GM19240 (cell line): ENCODE data around the gene PNLIPRP3.

Experiments
- DNase-seq: peaks from one replicate; pipeline ENCODE4 v3.0.0; 2011; ENCODE audit warnings: low spot score; ENCODE audit not compliant: insufficient read length

PNLIPRP3 gene

DNA sequence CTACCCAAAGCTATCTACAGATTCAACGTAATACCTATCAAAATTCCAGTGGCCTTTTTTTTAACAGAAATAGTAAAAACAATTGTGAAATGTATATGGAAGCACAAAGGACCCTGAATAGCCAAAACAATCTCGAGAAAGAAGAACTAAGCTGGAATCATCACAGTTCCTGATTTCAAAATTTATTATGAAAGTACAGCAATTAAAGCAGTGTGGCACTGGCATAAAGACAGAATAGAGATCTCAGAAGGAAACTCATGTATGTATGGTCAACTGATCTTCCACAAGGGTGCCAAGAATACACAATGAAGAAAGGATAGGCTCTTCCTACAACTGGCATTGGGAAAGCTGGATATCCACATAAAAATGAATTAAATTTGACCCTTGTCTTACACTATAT, 23.2 kb downstream of the PNLIPRP3 start:
- DNase-seq = no peak

DNA sequence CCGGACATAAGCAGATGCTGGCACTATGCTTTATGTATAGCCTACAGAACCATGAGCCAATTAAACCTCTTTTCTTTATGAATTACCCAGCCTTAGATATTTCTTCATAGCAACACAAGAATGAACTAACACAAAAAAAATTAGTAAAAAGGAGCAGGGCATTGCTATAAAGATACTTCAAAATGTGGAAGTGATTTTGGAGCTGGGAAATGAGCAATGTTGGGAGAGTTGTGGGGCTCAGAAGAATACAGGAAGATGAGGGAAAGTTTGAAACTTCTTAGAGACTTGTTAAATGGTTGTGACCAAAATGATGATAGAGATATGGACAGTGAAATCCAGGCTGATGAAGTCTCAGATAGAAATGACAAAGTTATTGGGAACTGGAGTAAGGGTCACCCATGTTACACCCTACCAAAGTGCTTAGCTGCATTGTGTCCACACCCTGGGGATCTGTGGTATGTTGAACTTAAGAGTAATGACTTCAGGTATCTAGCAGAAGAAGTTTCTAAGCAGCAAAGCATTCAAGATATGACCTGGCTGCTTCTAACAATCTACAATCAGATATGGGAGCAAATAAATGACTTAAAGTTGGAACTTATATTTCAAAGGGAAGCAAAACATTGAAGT, 24.2 kb downstream of the PNLIPRP3 start:
- DNase-seq = no peak

DNA sequence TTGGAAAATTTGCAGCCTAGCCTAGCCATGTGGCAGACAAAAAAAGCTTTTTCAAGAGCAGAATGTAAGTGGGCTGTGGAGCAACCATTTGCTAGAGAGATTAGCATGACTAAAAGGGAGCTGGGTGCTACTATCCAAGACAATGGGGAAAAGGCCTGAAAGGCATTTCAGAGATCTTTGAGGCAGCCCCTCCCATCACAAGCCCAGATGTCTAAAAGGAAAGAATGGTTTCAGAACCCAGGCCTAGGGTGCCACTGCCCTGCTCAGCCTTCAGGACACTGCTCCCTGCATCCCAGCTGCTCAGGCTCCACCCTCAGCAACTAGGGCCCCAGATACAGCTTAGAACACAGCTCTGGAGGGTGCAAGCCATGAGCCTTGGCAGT, 24.7 kb downstream of the PNLIPRP3 start:
- DNase-seq = no peak

- no peak for DNase-seq
Observed at GRCh38 chr10:116457488-116457887, 29.8 kb downstream of the PNLIPRP3 start.

DNA sequence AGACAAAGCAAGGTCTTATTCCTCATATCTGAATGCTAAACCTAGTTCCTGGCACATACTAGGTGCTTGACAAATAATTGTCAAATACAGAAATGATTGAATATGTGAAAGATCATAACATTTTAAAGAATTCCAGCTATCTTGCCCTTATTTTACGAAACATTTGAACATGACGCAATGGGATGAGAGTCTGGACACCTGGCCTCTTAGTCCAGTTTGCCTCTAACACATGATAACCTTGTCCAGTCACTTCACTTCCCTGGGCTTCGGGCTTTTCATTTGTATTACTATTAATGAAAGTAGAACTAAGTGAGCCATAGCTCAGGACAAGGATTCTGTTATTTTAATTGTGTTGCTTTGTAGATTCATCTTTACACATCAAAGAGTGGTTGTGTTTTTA, 32.6 kb downstream of the PNLIPRP3 start:
- DNase-seq = no peak

DNA sequence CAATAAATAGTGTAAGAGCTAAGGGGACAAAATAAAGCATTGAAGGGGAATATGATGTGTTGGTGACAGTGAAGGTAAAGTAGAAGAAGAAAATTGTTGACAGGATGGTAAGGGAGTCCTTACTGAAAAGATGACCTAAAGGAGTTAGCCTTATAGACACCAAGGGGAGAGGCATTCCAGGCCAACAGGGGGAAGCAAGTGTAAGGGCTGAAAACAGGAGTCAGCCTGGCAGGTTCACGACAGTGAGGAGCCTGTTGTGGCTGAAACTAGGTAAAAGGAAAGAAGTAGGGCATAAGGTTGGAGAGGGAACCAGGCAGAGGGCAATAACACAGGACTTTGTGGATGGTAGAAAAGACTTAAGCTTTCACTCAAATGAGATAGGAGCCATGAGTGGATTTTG, 34.0 kb downstream of the PNLIPRP3 start:
- DNase-seq = no peak

GRCh38 chr10:116464257-116464656, 36.6 kb downstream of the PNLIPRP3 start:
- no peak for DNase-seq

- DNase-seq = no peak
Observed at GRCh38 chr10:116465546-116465945, 37.9 kb downstream of the PNLIPRP3 start.

GRCh38 chr10:116466715-116467422, 39.2 kb downstream of the PNLIPRP3 start:
- DNase-seq = no peak

- no peak for DNase-seq
Observed at GRCh38 chr10:116469437-116469836, 41.8 kb downstream of the PNLIPRP3 start.

GRCh38 chr10:116470071-116470470, 42.4 kb downstream of the PNLIPRP3 start:
- DNase-seq = no peak

- DNase-seq = no peak
Observed at GRCh38 chr10:116470768-116471415, 43.2 kb downstream of the PNLIPRP3 start.

DNA sequence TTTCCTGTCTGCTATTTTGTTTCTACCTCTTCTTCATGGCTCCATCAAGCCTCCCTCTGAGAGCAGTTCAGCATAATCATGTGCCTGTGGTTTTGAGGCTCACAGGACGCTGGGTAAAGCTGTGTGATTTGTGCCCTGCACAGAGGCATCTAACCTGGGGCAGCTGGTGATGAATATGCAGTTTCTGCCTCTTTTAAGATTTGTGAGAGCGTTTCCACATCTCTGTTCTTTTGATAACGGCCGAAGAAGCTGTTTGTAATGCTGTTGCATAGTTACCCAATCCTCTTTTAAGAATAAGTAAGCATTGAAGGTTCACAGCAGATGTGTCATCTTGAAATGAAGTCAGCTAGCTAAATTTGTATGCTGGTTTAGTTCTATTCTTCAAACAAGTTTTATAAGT, 45.2 kb downstream of the PNLIPRP3 start:
- no peak for DNase-seq

GRCh38 chr10:116475866-116476265, 48.2 kb downstream of the PNLIPRP3 start:
- DNase-seq = no peak

GRCh38 chr10:116476461-116476860, 48.8 kb downstream of the PNLIPRP3 start:
- DNase-seq = no peak

- no peak for DNase-seq
Observed at GRCh38 chr10:116477986-116478664, 50.5 kb downstream of the PNLIPRP3 start.

GRCh38 chr10:116486770-116487448, 59.3 kb downstream of the PNLIPRP3 start:
- DNase-seq = no peak

DNA sequence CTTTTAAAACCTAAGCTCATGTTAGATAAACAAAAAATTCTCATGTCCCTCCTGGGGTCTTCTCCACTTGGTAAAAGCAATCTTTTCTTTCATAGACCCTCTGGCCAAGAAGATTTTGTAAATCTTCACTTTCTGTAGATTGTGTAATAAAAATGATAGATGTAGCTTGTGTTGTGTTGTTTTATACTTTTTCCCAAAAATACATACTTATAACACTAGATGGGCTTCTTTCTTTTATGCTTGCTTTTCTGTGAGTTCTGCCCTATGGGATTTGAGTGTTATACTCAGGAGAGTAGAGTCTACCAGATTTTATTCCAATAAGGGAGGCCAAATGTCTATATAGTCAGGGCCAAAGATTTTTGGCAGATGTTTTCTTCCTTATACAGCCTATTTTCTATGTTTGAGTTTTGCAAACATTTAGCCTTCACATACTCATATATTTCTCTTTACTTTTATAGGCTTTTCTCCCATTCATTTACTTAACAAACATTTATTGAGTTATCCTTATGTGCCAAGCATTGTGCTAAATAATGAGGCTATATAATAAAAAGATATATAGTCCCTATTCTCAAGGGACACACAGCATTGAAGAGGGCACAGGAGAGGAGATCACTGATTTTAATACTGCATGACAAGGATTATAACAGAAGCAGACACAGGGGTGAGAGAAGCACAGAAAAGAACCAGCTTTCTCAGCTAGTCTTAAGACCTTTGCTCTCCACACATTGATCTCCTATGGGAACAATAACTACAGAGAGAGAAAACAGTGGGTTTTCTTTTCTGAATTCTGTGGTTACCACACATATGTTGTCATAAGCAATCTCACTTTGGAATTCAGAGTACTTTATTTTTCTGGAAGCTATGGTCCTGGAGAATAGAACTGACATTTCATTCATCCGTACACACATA, 60.1 kb downstream of the PNLIPRP3 start:
- DNase-seq = no peak

DNA sequence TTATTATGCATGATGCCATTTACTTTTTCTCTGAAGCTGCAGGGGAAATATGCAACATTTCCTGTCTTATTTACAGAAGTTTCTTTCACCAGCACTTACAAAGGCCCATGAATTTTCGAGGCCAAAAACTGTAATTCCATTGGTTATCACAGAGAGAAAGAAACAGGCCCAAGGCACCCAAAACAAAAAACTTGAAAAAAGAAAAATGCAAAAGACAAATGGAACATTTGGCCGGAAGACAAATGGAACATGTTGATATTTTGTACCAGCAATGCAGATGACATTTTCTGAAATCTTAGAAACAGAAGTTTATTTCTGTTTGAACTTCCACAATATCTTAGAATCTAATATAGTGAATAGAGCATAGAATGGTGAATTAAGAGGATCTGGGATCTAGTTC, 61.8 kb downstream of the PNLIPRP3 start:
- DNase-seq = no peak

DNA sequence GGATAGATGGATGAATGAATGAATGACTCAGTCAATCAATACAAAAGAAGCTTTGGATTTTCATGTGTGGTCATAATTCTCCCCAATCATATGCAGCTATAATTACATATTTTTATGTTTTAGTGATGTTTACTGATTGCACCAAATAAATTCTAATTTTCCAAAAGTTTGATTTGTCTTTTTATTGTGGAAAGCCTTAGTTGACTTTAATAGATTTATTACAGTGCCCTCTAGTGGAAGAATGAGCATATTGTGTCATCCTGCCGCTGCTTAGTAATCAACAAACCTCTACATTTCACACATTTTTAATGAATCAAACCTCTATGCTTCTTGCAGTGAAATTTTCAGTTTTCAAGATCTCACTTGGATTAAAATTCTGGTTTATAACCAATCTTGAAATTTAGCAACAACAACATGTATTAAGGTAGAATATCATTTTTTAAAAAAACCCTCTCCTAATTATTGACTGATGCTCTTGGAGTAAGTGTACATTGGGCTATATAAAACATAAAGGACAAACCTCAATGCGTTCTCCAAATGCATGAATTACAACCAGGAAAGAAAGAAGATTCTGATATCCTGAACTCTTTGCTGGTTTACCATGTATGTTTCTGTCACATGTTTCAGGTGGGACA, 62.5 kb downstream of the PNLIPRP3 start:
- no peak for DNase-seq
